Liver (tissue), 9 donors: ENCODE measurements around the gene KLF5. TPM values are rescaled to one million over a fixed set of nuclear protein-coding genes. Genes with fewer than 3 reads are reported as not detected.

Experiments used
- DNase-seq: peaks from one replicate; pipeline ENCODE4 v3.0.0-alpha.2; 2017; ENCODE audit warnings: low spot score
- H3K27ac ChIP-seq, 2 donors: one replicate each; pipeline ENCODE4 v1.7.0; 2013; ENCODE audit warnings: inconsistent platforms in 2 of 2, low read length in 2 of 2, control low read depth in 1 of 2, low read depth in 1 of 2, mild to moderate bottlenecking in 1 of 2
- H3K27me3 ChIP-seq, 4 donors: one replicate each; pipeline versions ENCODE4 v1.6.1 to v1.7.0; 2013; ENCODE audit warnings: low read length in 3 of 4, inconsistent platforms in 1 of 4, mild to moderate bottlenecking in 1 of 4, moderate library complexity in 1 of 4; ENCODE audit not compliant: control insufficient read depth in 4 of 4, insufficient read depth in 4 of 4
- H3K36me3 ChIP-seq, 4 donors: one replicate each; pipeline versions ENCODE4 v1.6.1 to v1.7.0; 2013; ENCODE audit warnings: low read length in 3 of 4, mild to moderate bottlenecking in 3 of 4, low read depth in 1 of 4, moderate library complexity in 1 of 4; ENCODE audit not compliant: control insufficient read depth in 4 of 4, insufficient read depth in 3 of 4
- H3K4me1 ChIP-seq, 4 donors: one replicate each; pipeline versions ENCODE4 v1.6.1 to v1.7.0; 2013; ENCODE audit warnings: low read length in 3 of 4, mild to moderate bottlenecking in 3 of 4, moderate library complexity in 1 of 4; ENCODE audit not compliant: control insufficient read depth in 4 of 4, insufficient read depth in 4 of 4
- H3K4me3 ChIP-seq, 3 donors: one replicate each; pipeline versions ENCODE4 v1.6.1 to v1.7.0; 2013; ENCODE audit warnings: low read length in 3 of 3, control low read depth in 1 of 3, low read depth in 1 of 3, mild to moderate bottlenecking in 1 of 3
- H3K9ac ChIP-seq, 2 donors: one replicate each; pipeline ENCODE4 v1.7.0; 2013; ENCODE audit warnings: low read length in 2 of 2, mild to moderate bottlenecking in 2 of 2, moderate library complexity in 2 of 2, control low read depth in 1 of 2, low read depth in 1 of 2
- H3K9me3 ChIP-seq, 4 donors: one replicate each; pipeline versions ENCODE4 v1.6.1 to v1.7.0; 2013; ENCODE audit warnings: low read length in 3 of 4; ENCODE audit not compliant: control insufficient read depth in 4 of 4
- ATF3 ChIP-seq: IDR thresholded peaks from 2 replicates; pipeline ENCODE4 v1.6.1; 2016; ENCODE audit warnings: antibody characterized with exemption
- EGR1 ChIP-seq, 2 donors: IDR thresholded peaks; 2 replicates each; pipeline ENCODE4 v1.6.1; 2016 to 2018; ENCODE audit warnings: antibody characterized with exemption in 2 of 2, low read depth in 2 of 2
- FOXA1 ChIP-seq: IDR thresholded peaks from 2 replicates; pipeline ENCODE4 v1.6.1; 2016; ENCODE audit warnings: antibody characterized with exemption
- FOXA2 ChIP-seq: IDR thresholded peaks from 2 replicates; pipeline ENCODE4 v1.6.1; 2016; ENCODE audit warnings: antibody characterized with exemption
- GABPA ChIP-seq, 2 donors: IDR thresholded peaks in 1 of 2; conservative IDR thresholded peaks in 1 of 2; 2 replicates each; pipeline ENCODE4 v1.6.1; 2016; ENCODE audit warnings: antibody characterized with exemption in 2 of 2, mild to moderate bottlenecking in 1 of 2, moderate library complexity in 1 of 2
- HNF4A ChIP-seq, 2 donors: conservative IDR thresholded peaks; 2 replicates each; pipeline ENCODE4 v1.6.1; 2016; ENCODE audit warnings: antibody characterized with exemption in 2 of 2, mild to moderate bottlenecking in 2 of 2
- HNF4G ChIP-seq: IDR thresholded peaks from 2 replicates; pipeline ENCODE4 v1.6.1; 2016; ENCODE audit warnings: antibody characterized with exemption
- JUND ChIP-seq, 2 donors: IDR thresholded peaks; 2 replicates each; pipeline ENCODE4 v1.6.1; 2016; ENCODE audit warnings: antibody characterized with exemption in 2 of 2
- RAD21 ChIP-seq, 2 donors: IDR thresholded peaks; 2 replicates each; pipeline ENCODE4 v1.6.1; 2016; ENCODE audit warnings: antibody characterized with exemption in 2 of 2, mild to moderate bottlenecking in 2 of 2
- REST ChIP-seq: IDR thresholded peaks from 2 replicates; pipeline ENCODE4 v1.6.1; 2016; ENCODE audit warnings: antibody characterized with exemption, mild to moderate bottlenecking
- RXRA ChIP-seq, 2 donors: IDR thresholded peaks; 2 replicates each; pipeline ENCODE4 v1.6.1; 2017 to 2018; ENCODE audit warnings: antibody characterized with exemption in 2 of 2, mild to moderate bottlenecking in 1 of 2
- SP1 ChIP-seq: IDR thresholded peaks from 2 replicates; pipeline ENCODE4 v1.6.1; 2018; ENCODE audit warnings: antibody characterized with exemption, mild to moderate bottlenecking
- TAF1 ChIP-seq: conservative IDR thresholded peaks from 2 replicates; pipeline ENCODE4 v1.6.1; 2016; ENCODE audit warnings: antibody characterized with exemption, mild to moderate bottlenecking
- YY1 ChIP-seq: IDR thresholded peaks from 2 replicates; pipeline ENCODE4 v1.6.1; 2016; ENCODE audit warnings: antibody characterized with exemption, mild to moderate bottlenecking
- ZBTB33 ChIP-seq: IDR thresholded peaks from 2 replicates; pipeline ENCODE4 v1.6.1; 2016; ENCODE audit warnings: antibody characterized with exemption
- WGBS: extraction: QIAGEN DNeasy Blood & Tissue Kit; methylation state at CpG from one replicate; pipeline ENCODE4 v1.1.7; 2013; 5-methylcytosine and 5-hydroxymethylcytosine counted together
- polyA plus RNA-seq, 2 donors: library from polyadenylated mRNA; stranded (reverse) in 1 of 2; unstranded in 1 of 2; fragments of 200-250 nt in 1 of 2; fragments of >200 nt in 1 of 2; fragmentation: Nextera tagmentation in 1 of 2; extraction: Ambion mirVana in 1 of 2; gene quantifications; one replicate each; pipeline versions ENCODE4 v1.2.1 to v1.2.3, GENCODE V29; 2013 to 2015
- total RNA-seq, 2 donors: library from RNA; depleted of rRNA; stranded (reverse); fragments of >200 nt; gene quantifications; one replicate each; pipeline ENCODE4 v1.2.3, GENCODE V29; 2014
- TF ChIP-seq, protein P1 (sequence below): IDR thresholded peaks from 2 replicates; pipeline ENCODE4 v1.6.1; 2016; ENCODE audit warnings: antibody characterized with exemption
- TF ChIP-seq, protein P2 (sequence below): fragments of 150-350 bp; IDR thresholded peaks from 2 replicates; pipeline ENCODE4 v1.5.1; 2017; ENCODE audit warnings: improper control_type of control experiment, low read depth, low read length; ENCODE audit not compliant: missing input control
- donor health status: healthy.
- donor health status: healthy.
- donor health status: healthy.
- donor health status: healthy.
- donor health status: healthy.

Gene KLF5
- total and polyA plus RNA-seq, 4 donors = 0.25 to 0.61 (median 0.36) TPM

GRCh38 chr13:73082895-73083294, 24.1 kb downstream of the KLF5 start:
- no peak overlapping the region for H3K9ac ChIP-seq
- no peak for DNase-seq
- no peak overlapping the region for H3K4me3 ChIP-seq
- WGBS = 68% methylated on average over 4 of the region's 4 CpGs
- no peaks in the 10 kb centered on the region for H3K4me1 ChIP-seq
- H3K36me3 ChIP-seq = no peaks in the 10 kb centered on the region
- peaks cover 0 to 2% (median 0%) of the 10 kb centered on the region in 4 donors for H3K9me3 ChIP-seq
- H3K27ac ChIP-seq = no peak overlapping the region
- no peaks in the 10 kb centered on the region for H3K27me3 ChIP-seq
- TF ChIP-seq SP1 (no peak), REST (no peak), FOXA1 (no peak), RXRA (IDR thresholded peaks at IDR 0.05) (no peak), ATF3 (no peak), RAD21 (IDR thresholded peaks at IDR 0.05) (no peak), JUND (IDR thresholded peaks at IDR 0.05) (no peak), ZBTB33 (no peak), GABPA (IDR thresholded peaks at IDR 0.05 in 1 of 2, conservative IDR thresholded peaks at IDR 0.05 in 1 of 2) (no peak), YY1 (no peak), HNF4G (no peak), FOXA2 (no peak), HNF4A (conservative IDR thresholded peaks at IDR 0.05) (no peak), TAF1 (no peak)
- TF ChIP-seq, protein P1, sequence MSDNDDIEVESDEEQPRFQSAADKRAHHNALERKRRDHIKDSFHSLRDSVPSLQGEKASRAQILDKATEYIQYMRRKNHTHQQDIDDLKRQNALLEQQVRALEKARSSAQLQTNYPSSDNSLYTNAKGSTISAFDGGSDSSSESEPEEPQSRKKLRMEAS = no peak
- TF ChIP-seq, protein P2, sequence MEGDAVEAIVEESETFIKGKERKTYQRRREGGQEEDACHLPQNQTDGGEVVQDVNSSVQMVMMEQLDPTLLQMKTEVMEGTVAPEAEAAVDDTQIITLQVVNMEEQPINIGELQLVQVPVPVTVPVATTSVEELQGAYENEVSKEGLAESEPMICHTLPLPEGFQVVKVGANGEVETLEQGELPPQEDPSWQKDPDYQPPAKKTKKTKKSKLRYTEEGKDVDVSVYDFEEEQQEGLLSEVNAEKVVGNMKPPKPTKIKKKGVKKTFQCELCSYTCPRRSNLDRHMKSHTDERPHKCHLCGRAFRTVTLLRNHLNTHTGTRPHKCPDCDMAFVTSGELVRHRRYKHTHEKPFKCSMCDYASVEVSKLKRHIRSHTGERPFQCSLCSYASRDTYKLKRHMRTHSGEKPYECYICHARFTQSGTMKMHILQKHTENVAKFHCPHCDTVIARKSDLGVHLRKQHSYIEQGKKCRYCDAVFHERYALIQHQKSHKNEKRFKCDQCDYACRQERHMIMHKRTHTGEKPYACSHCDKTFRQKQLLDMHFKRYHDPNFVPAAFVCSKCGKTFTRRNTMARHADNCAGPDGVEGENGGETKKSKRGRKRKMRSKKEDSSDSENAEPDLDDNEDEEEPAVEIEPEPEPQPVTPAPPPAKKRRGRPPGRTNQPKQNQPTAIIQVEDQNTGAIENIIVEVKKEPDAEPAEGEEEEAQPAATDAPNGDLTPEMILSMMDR = no peak

DNA sequence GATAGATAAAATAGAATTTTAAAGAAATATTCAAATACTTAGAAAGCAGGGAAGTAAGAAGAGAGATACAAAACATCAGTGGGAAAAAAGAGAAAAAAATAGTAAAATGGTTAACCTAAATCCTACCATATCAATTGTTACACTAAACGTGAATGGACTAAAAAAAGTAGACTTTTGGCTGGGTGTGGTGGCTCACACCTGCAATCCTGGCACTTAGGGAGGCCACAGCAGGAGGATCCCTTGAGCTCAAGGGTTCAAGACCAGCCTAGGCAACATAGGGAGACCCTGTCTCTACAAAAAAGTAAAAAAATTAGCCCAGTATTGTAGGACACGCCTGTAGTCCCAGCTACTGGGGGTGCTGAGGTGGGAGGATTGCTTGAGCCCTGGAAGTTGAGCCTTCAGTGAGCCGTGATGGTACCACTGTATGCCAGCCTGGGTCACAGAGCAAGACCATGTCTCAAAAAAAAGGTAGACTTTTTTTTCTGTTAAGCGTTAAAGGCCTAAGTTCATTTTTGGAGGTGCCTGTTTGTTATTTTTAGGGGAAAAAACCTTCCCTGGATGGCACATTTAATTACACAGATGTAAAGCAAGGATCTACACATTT, 29.6 kb downstream of the KLF5 start:
- Histone ChIP-seq H3K4me3 (no peak overlapping the region), H3K4me1 (no peaks in the 10 kb centered on the region), H3K27me3 (no peaks in the 10 kb centered on the region), H3K27ac (no peak overlapping the region), H3K36me3 (no peaks in the 10 kb centered on the region), H3K9me3 (peaks cover 0 to 6% (median 3%) of the 10 kb centered on the region in 4 donors), H3K9ac (no peak overlapping the region)
- TF ChIP-seq TAF1 (no peak), EGR1 (IDR thresholded peaks at IDR 0.05; ENCODE audit: low read depth in 2 of 2) (no peak), YY1 (no peak), RXRA (IDR thresholded peaks at IDR 0.05) (no peak), HNF4G (no peak), FOXA2 (no peak), SP1 (no peak), ZBTB33 (no peak), ATF3 (no peak), HNF4A (conservative IDR thresholded peaks at IDR 0.05) (no peak)
- TF ChIP-seq, protein P2 = no peak
- no peak for DNase-seq
- 80% methylated on average over 4 of the region's 4 CpGs for WGBS
